Pancreas (tissue), 10 donors: ENCODE results near the gene WIF1. TPM values are rescaled to one million over a fixed set of nuclear protein-coding genes. Genes with fewer than 3 reads are reported as not detected.
A peak's percentile ranks its signal among the peaks of the same experiment; 100 is the strongest.

ENCODE experiments used
- ATAC-seq, 4 donors: fragments of 200-7000 bp; cut with Tn5 transposase; one replicate each; pipeline versions ENCODE4 v1.8.0 to v1.9.1; 2020; ENCODE audit warnings: mild to moderate bottlenecking in 4 of 4, moderate library complexity in 4 of 4
- DNase-seq, 6 donors: peaks; one replicate each; pipeline ENCODE4 v3.0.0-alpha.2; 2020
- FAIRE-seq: peaks from 2 replicates; lab custom pipeline; 2012; peaks lifted over from hg19 to GRCh38; lab: Jason Lieb, UNC
- H3K27ac ChIP-seq, 4 donors: fragments of 200-600 bp; sonication (generic); 1 replicate in 3 of 4; 2 replicates in 1 of 4; pipeline versions ENCODE4 v1.5.0 to v1.8.0; 2020
- H3K27me3 ChIP-seq, 4 donors: fragments of 200-600 bp; one replicate each; pipeline ENCODE4 v1.8.0; 2021
- H3K36me3 ChIP-seq, 3 donors: fragments of 200-600 bp; sonication (generic) in 1 of 3; one replicate each; pipeline versions ENCODE4 v1.5.0 to v1.8.0; 2020 to 2021
- H3K4me1 ChIP-seq, 3 donors: fragments of 200-600 bp; one replicate each; pipeline ENCODE4 v1.8.0; 2021
- H3K4me3 ChIP-seq, 4 donors: fragments of 200-600 bp; sonication (generic) in 2 of 4; one replicate each; pipeline versions ENCODE4 v1.5.0 to v1.8.0; 2020 to 2021
- H3K9me3 ChIP-seq, 4 donors: fragments of 200-600 bp; one replicate each; pipeline ENCODE4 v1.8.0; 2021
- CTCF ChIP-seq, 4 donors: fragments of 200-600 bp; sonication (generic) in 3 of 4; IDR thresholded peaks; one replicate each; pipeline versions ENCODE4 v1.5.0 to v1.8.0; 2021; ENCODE audit warnings: antibody characterized with exemption in 4 of 4
- WGBS, 2 donors: extraction: QIAGEN DNeasy Blood & Tissue Kit; methylation state at CpG; one replicate each; pipeline ENCODE4 v1.1.7; 2013; 5-methylcytosine and 5-hydroxymethylcytosine counted together
- intact Hi-C, 3 donors: fragments of 100-400 bp; cut with DNase I; formaldehyde crosslinking; loops; one replicate each; pipeline versions ENCODE4 v1.11.1 to v1.14.2; 2022
- polyA plus RNA-seq, 2 donors: library from polyadenylated mRNA; stranded (reverse); fragments of 200-250 nt; gene quantifications; one replicate each; pipeline ENCODE4 v1.2.3, GENCODE V29; 2013
- total RNA-seq, 6 donors: library from RNA; stranded (reverse); fragmentation: NEBNext Ultra II Directional in 4 of 6; extraction: Animal tissue kit (Norgen Biotek cat#: 25700) in 4 of 6; gene quantifications; one replicate each; pipeline versions ENCODE4 v1.2.1 to v1.2.4, GENCODE V29; 2021 to 2023
- donor health status: healthy with polysubstance abuse.
- donor health status: DM: no; HTN: no; CAD: no; lungs with moderate emphysema.
- donor health status: DM: no; HTN: no; CAD: no.
- donor health status: control.
- donor health status: control.
- donor health status: Bipolar disorder and iron deficiency.
- donor health status: DM: yes; HTN: yes; CAD: no.
- donor health status: DM: no; HTN: no; CAD: no.
- donor health status: DM: no; HTN: no; CAD: no.
- donor health status: DM: yes; HTN: yes; CAD: no.

WIF1 gene
- total and polyA plus RNA-seq, 8 donors = 0.08 to 0.69 (median 0.46) TPM; not detected in 3

DNA sequence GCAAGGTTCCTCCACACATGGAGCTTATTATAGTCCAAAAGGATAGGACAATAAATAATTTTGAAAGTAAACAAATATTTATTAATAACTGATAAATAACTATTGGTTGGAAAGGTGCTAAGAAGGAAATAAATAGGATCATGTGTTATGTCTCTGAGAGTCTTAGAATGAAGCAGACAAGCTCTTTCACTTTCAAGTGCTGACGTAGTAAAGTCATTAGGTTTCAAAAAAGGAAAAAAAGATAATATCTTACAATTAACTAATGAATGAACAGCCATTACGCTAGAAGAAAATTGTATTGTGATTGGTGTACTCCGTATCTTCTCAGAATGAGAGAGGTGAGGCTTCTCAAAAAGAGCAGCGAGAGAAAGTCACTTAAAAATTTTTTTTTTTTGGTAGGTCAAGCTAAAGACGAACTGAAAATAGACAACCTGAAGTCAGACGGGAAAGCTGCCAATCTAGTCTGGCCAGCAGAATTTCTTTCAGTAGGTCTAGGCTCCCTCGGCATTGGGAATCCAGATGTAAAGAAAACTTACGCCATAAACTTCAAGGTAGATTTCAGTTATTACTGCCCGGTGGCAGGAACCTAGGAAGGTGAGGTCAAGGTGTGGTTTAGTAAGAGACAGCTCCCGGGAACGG, 47.7 kb upstream of the WIF1 start:
- FAIRE-seq = no peak
- intact Hi-C loops = no loop called here
- H3K36me3 ChIP-seq = no peaks in the 10 kb centered on the region
- no peak for TF ChIP-seq CTCF (IDR thresholded peaks at IDR 0.05)
- peak overlapping the region; percentile 82 to 99 (median 94) for H3K4me3 ChIP-seq
- WGBS, 2 donors = 5% methylated on average over 11 of the region's 11 CpGs
- ATAC-seq = peak in 1 of 4 donors; percentile 3
- H3K27me3 ChIP-seq = no peaks in the 10 kb centered on the region
- H3K27ac ChIP-seq = peak overlapping the region; percentile 95 to 98 (median 96)
- DNase-seq = no peak
- H3K9me3 ChIP-seq = no peaks in the 10 kb centered on the region
- H3K4me1 ChIP-seq = peaks cover 20 to 33% (median 20%) of the 10 kb centered on the region in 3 donors

DNA sequence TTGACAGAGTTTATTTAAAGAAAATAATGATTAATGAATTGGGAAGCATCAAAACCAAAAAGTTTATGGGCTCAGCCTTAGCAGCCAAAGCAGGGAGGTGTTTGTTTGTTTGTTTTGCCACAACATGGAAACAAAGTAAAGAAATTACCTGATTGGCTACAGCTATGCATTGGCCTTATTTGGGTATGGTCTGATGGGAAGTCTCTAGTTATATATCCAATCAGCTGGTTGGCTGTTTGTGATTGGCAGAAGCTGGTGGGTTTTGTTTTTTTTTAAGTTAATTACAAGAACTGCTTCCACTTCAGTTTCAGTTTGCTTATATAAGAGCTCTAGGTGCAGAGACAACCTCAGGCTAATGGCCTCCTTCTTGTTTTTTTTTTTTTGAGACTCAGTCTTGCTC, 43.7 kb upstream of the WIF1 start:
- H3K36me3 ChIP-seq = no peaks in the 10 kb centered on the region
- no peak overlapping the region for H3K27ac ChIP-seq
- no peaks in the 10 kb centered on the region for H3K9me3 ChIP-seq
- no peak overlapping the region for H3K4me3 ChIP-seq
- DNase-seq (no peak), FAIRE-seq (no peak), ATAC-seq (no peak)
- H3K4me1 ChIP-seq = peaks cover 0 to 6% (median 0%) of the 10 kb centered on the region in 3 donors
- intact Hi-C loops = no loop called here
- no peaks in the 10 kb centered on the region for H3K27me3 ChIP-seq
- TF ChIP-seq CTCF (IDR thresholded peaks at IDR 0.05) = no peak

DNA sequence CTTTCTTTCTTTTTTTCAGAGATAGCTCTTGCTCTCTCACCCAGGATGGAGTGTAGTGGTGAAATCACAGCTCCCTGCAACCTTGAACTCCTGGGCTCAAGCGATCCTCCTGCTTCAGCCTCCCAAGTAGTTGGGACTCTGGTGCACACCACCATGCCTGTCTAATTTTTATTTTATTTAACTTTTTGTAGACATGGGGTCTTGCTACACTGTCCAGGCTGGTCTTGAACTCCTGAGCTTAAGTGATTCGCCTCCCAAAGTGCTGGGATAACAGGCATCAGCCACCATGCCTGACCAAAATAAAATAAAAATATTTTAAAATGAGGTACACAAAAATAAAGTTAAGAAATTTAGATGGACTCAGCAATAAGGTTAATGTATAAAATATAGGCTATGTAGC, 43.1 kb upstream of the WIF1 start:
- H3K9me3 ChIP-seq = no peaks in the 10 kb centered on the region
- H3K36me3 ChIP-seq = no peaks in the 10 kb centered on the region
- H3K27ac ChIP-seq = no peak overlapping the region
- WGBS, 2 donors = 90 to 94% methylated on average over 2 of the region's 2 CpGs
- no peak for DNase-seq
- no peaks in the 10 kb centered on the region for H3K27me3 ChIP-seq
- H3K4me3 ChIP-seq = no peak overlapping the region
- TF ChIP-seq CTCF (IDR thresholded peaks at IDR 0.05) = no peak
- intact Hi-C loops = no loop called here
- no peak for FAIRE-seq
- no peak for ATAC-seq
- peaks cover 0 to 6% (median 0%) of the 10 kb centered on the region in 3 donors for H3K4me1 ChIP-seq

DNA sequence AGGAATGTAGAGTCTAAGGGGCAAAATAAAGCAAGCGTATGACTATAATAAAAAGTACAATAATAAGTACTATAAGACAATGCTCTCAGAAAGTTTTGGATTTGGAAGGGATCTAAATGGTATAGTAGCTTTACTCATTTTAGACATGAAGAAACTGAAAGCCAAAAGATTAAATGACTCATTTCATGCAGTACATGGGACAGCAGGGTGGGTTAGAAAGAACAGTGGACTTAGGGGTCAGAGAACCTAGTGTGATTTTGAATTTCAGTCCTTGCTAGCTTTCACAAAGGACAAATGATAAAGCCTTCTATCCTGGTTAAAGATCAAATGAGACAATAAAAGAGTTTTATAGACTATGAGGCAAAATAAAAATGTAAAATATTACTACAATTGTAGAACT, 41.5 kb upstream of the WIF1 start:
- Histone ChIP-seq H3K4me1 (no peaks in the 10 kb centered on the region), H3K9me3 (no peaks in the 10 kb centered on the region), H3K36me3 (no peaks in the 10 kb centered on the region), H3K27me3 (no peaks in the 10 kb centered on the region), H3K27ac (no peak overlapping the region), H3K4me3 (no peak overlapping the region)
- FAIRE-seq = no peak
- 95% methylated on average over 1 of the region's 1 CpG for WGBS, 2 donors
- intact Hi-C loops = no loop called here
- TF ChIP-seq CTCF (IDR thresholded peaks at IDR 0.05) = no peak
- no peak for DNase-seq
- no peak for ATAC-seq

DNA sequence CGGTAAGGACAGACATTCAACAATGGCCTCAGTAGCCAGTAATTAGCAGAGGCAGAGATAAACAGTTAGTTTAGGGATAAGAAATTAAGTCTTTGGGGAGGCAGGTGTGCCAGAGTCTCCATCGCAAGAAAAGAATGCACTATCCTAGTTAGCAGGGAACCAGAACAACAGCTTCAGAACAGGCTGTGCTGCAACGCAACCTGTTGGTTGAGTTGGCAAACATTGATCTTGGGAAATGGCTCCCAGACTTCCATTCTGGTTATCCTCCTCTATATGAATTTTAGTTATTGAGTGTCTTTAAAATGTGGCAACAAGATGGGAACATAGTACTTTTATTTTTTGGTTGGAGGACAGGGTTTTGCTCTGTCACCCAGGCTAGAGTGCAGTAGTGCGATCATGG, 36.0 kb upstream of the WIF1 start:
- intact Hi-C loops = no loop called here
- 85 to 88% methylated on average over 4 of the region's 4 CpGs for WGBS, 2 donors
- no peaks in the 10 kb centered on the region for H3K9me3 ChIP-seq

More for the DNA sequence above, 36.0 kb upstream of the WIF1 start:
- no peaks in the 10 kb centered on the region for H3K27me3 ChIP-seq
- no peak for DNase-seq
- ATAC-seq = no peak
- no peak overlapping the region for H3K4me3 ChIP-seq
- no peaks in the 10 kb centered on the region for H3K4me1 ChIP-seq
- no peak overlapping the region for H3K27ac ChIP-seq
- FAIRE-seq = no peak
- H3K36me3 ChIP-seq = no peaks in the 10 kb centered on the region
- TF ChIP-seq CTCF (IDR thresholded peaks at IDR 0.05) = no peak
